ENCODE measurements around the gene FBXO38. TPM values are rescaled to one million over a fixed set of nuclear protein-coding genes. Genes with fewer than 3 reads are reported as not detected.

Gene FBXO38
- total and polyA plus RNA-seq, 9 of the 15 experiments (the other 6 are each of a cell fraction or from before 2014, with no cell fraction given), result 7.4 to 39.4 (median 29.3) TPM

- TF ChIP-seq ZNF592 (IDR thresholded peaks at IDR 0.05), result no peak
- peak in 1 of 3 experiments; percentile 26 for TF ChIP-seq YY1 (IDR thresholded peaks at IDR 0.05; ENCODE audit: borderline replicate concordance in 1 of 3, control insufficient read depth in 1 of 3, extremely low read depth in 1 of 3, insufficient read depth in 3 of 3, insufficient read length in 1 of 3, insufficient replicate concordance in 2 of 3, low read depth in 1 of 3, low read length in 2 of 3)
- no peak for TF ChIP-seq SP2 (IDR thresholded peaks at IDR 0.05; ENCODE audit: extremely low read depth, low read depth, low read length, poor library complexity, severe bottlenecking)
- no peak for TF ChIP-seq SREBF1 (IDR thresholded peaks at IDR 0.05; ENCODE audit: borderline replicate concordance, low read depth, low read length)
These were observed 5.1 kb upstream of the FBXO38 start (continued) for GRCh38 chr5:148378670-148379069.

- intact Hi-C loops (cut with micrococcal nuclease) (no loop called here), in situ Hi-C loops (cut with MboI) (loop anchor here (10.0 kb wide), 1 partner anchor 195 kb away; no protein-coding TSS in a partner anchor)
- POLR2A ChIA-PET, result interaction anchor here (0.6 kb wide), 1 partner anchor 398 kb away, joined by 3 read pairs; no protein-coding TSS in a partner anchor
- no peak for FAIRE-seq
- CTCF ChIA-PET (ENCODE audit: low intra/inter-chr PET ratio), result no interaction called here
- Histone ChIP-seq H3K9me1 (ENCODE audit: control insufficient read depth, insufficient read depth, low read length) (no peaks in the 10 kb centered on the region), H3K27me3 (ENCODE audit: control insufficient read depth in 2 of 2, insufficient read depth in 2 of 2, low read length in 2 of 2) (no peaks in the 10 kb centered on the region), H3K79me2 (ENCODE audit: control insufficient read depth, insufficient read depth, low read length) (peaks cover 6% of the 10 kb centered on the region), H3K9me3 (replicated peaks; ENCODE audit: control insufficient read depth, insufficient read depth, low read depth, low read length) (no peaks in the 10 kb centered on the region), H3K4me3 (no peak overlapping the region), H4K20me1 (replicated peaks; ENCODE audit: control insufficient read depth, insufficient read depth, low read length) (no peaks in the 10 kb centered on the region), H2AFZ (ENCODE audit: low read depth, low read length) (no peak overlapping the region), H3K9ac (ENCODE audit: insufficient read depth in 1 of 2, low read depth in 2 of 2, low read length in 2 of 2) (no peak overlapping the region), H3K4me1 (replicated peaks in 1 of 2; ENCODE audit: control insufficient read depth in 2 of 2, insufficient read depth in 2 of 2, low read length in 2 of 2) (no peaks in the 10 kb centered on the region), H3K4me2 (ENCODE audit: insufficient read depth, low read length) (no peak overlapping the region), H3K36me3 (ENCODE audit: control insufficient read depth, insufficient read depth, low read length) (no peaks in the 10 kb centered on the region), H3K27ac (ENCODE audit: extremely low read depth, low read depth, low read length) (no peak overlapping the region)
- no peak for ATAC-seq
- no peak for DNase-seq (ENCODE audit: extremely low read depth in 1 of 4, low spot score in 3 of 4)
- BruUV-seq (replicated peaks), result no TSS peak
- TF ChIP-seq RFX7 (CRISPR knock-in tag; IDR thresholded peaks at IDR 0.05), result no peak
- no peak for TF ChIP-seq ZFP30 (CRISPR knock-in tag; IDR thresholded peaks at IDR 0.05; ENCODE audit: borderline replicate concordance)
- no peak for TF ChIP-seq ZBTB12 (CRISPR knock-in tag; IDR thresholded peaks at IDR 0.05)
- TF ChIP-seq KHSRP (IDR thresholded peaks at IDR 0.05), result no peak
- TF ChIP-seq SAFB (IDR thresholded peaks at IDR 0.05; ENCODE audit: borderline replicate concordance, low read depth, low read length), result no peak
- no peak for TF ChIP-seq ZNF764 (CRISPR knock-in tag; IDR thresholded peaks at IDR 0.05; ENCODE audit: low read depth)
- TF ChIP-seq ZNF311 (CRISPR knock-in tag; IDR thresholded peaks at IDR 0.05), result no peak
- TF ChIP-seq ZNF507 (tag; conservative IDR thresholded peaks at IDR 0.05), result no peak
- no peak for TF ChIP-seq ATF2 (CRISPR knock-in tag; IDR thresholded peaks at IDR 0.05)
- no peak for TF ChIP-seq TEAD4 (IDR thresholded peaks at IDR 0.05; ENCODE audit: low read length)
- no peak for TF ChIP-seq TEAD4 (CRISPR knock-in tag; IDR thresholded peaks at IDR 0.05; ENCODE audit: borderline replicate concordance)
These were observed 4.4 kb upstream of the FBXO38 start for GRCh38 chr5:148379340-148379739.

Data from K562 (cell line).